Progenitor cell of endocrine pancreas (in vitro differentiated cells): Measurements from ENCODE around the gene GPR173. TPM values are rescaled to one million over a fixed set of nuclear protein-coding genes. Genes with fewer than 3 reads are reported as not detected.
A peak's percentile ranks its signal among the peaks of the same experiment; 100 is the strongest.

ENCODE experiments used
- DNase-seq: peaks from one replicate; pipeline ENCODE4 v3.0.0; 2021; ENCODE audit warnings: low spot score; ENCODE audit not compliant: unreplicated experiment
- H3K27ac Mint-ChIP-seq: 2 replicates; pipeline ENCODE4 v1.8.0; 2021; ENCODE audit warnings: mild to moderate bottlenecking, moderate library complexity, mixed read lengths
- H3K27me3 Mint-ChIP-seq: 2 replicates; pipeline ENCODE4 v1.8.0; 2021; ENCODE audit warnings: mixed read lengths
- H3K36me3 Mint-ChIP-seq: 2 replicates; pipeline ENCODE4 v1.8.0; 2022; ENCODE audit warnings: mixed read lengths; ENCODE audit not compliant: insufficient read depth
- H3K4me1 Mint-ChIP-seq: 2 replicates; pipeline ENCODE4 v1.8.0; 2021; ENCODE audit warnings: low read depth, mixed read lengths
- H3K4me3 Mint-ChIP-seq: 2 replicates; pipeline ENCODE4 v1.8.0; 2021; ENCODE audit warnings: low read depth, mild to moderate bottlenecking, moderate library complexity, mixed read lengths
- H3K9me3 Mint-ChIP-seq: 2 replicates; pipeline ENCODE4 v1.8.0; 2021; ENCODE audit warnings: low read depth, mixed read lengths
- total RNA-seq: library from RNA; stranded (reverse); gene quantifications from 2 replicates; pipeline ENCODE4 v1.2.1, GENCODE V29; 2021
- TF ChIP-seq, protein P1 (sequence below): fragments of 200-600 bp; sonication (generic); IDR thresholded peaks from one replicate; pipeline ENCODE4 v1.5.0; 2021; ENCODE audit warnings: antibody characterized with exemption, mild to moderate bottlenecking; ENCODE audit not compliant: unreplicated experiment

GPR173 gene
- total RNA-seq, 1 donor from 2014 or later: 19.4 TPM

GRCh38 chrX:53044995-53045394 lies 3.6 kb upstream of the GPR173 start:
- TF ChIP-seq, protein P1, sequence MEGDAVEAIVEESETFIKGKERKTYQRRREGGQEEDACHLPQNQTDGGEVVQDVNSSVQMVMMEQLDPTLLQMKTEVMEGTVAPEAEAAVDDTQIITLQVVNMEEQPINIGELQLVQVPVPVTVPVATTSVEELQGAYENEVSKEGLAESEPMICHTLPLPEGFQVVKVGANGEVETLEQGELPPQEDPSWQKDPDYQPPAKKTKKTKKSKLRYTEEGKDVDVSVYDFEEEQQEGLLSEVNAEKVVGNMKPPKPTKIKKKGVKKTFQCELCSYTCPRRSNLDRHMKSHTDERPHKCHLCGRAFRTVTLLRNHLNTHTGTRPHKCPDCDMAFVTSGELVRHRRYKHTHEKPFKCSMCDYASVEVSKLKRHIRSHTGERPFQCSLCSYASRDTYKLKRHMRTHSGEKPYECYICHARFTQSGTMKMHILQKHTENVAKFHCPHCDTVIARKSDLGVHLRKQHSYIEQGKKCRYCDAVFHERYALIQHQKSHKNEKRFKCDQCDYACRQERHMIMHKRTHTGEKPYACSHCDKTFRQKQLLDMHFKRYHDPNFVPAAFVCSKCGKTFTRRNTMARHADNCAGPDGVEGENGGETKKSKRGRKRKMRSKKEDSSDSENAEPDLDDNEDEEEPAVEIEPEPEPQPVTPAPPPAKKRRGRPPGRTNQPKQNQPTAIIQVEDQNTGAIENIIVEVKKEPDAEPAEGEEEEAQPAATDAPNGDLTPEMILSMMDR: no peak
- no peak overlapping the region for H3K4me3 Mint-ChIP-seq
- no peaks in the 10 kb centered on the region for H3K36me3 Mint-ChIP-seq
- peaks cover 7% of the 10 kb centered on the region for H3K4me1 Mint-ChIP-seq
- H3K27me3 Mint-ChIP-seq: peaks cover 3% of the 10 kb centered on the region
- DNase-seq: no peak
- no peak overlapping the region for H3K27ac Mint-ChIP-seq
- H3K9me3 Mint-ChIP-seq: peaks cover 3% of the 10 kb centered on the region

- Mint-ChIP-seq H3K4me3 (no peak overlapping the region), H3K4me1 (peaks cover 7% of the 10 kb centered on the region), H3K27me3 (no peaks in the 10 kb centered on the region), H3K27ac (peak overlapping the region; percentile 51), H3K36me3 (no peaks in the 10 kb centered on the region), H3K9me3 (no peaks in the 10 kb centered on the region)
- TF ChIP-seq, protein P1: peak; percentile 32
- DNase-seq: no peak
Observed at GRCh38 chrX:53047228-53047627, 1.4 kb upstream of the GPR173 start.

DNA sequence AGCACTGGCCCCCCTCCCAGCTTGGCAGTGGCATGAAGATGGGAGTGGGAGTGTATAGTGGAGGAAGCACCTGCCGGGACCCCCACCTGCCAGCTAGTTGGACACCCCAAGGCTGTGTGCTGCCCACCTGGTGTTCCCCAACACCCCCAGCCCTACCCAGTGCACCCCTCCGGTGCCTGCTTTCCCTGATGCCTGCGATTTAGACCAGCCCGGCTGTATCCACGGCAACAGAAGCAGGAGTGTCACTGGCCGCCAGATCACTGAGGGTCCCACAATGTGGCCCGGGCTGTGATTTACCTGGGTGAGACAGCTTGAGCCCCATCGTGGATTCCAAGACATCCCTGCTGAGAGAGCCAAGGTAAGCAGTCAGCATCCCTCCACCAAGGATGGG lies 533 bp downstream of the GPR173 start:
- TF ChIP-seq, protein P1: no peak
- Mint-ChIP-seq H3K36me3 (no peaks in the 10 kb centered on the region), H3K9me3 (no peaks in the 10 kb centered on the region), H3K27ac (no peak overlapping the region), H3K4me1 (peaks cover 7% of the 10 kb centered on the region), H3K4me3 (peak overlapping the region; percentile 74), H3K27me3 (no peaks in the 10 kb centered on the region)
- no peak for DNase-seq

- no peaks in the 10 kb centered on the region for H3K36me3 Mint-ChIP-seq
- DNase-seq: no peak
- H3K27me3 Mint-ChIP-seq: no peaks in the 10 kb centered on the region
- H3K27ac Mint-ChIP-seq: no peak overlapping the region
- TF ChIP-seq, protein P1: no peak
- H3K9me3 Mint-ChIP-seq: no peaks in the 10 kb centered on the region
- no peak overlapping the region for H3K4me3 Mint-ChIP-seq
- peaks cover 7% of the 10 kb centered on the region for H3K4me1 Mint-ChIP-seq
Observed at GRCh38 chrX:53050841-53051240, 2.3 kb downstream of the GPR173 start.

DNA sequence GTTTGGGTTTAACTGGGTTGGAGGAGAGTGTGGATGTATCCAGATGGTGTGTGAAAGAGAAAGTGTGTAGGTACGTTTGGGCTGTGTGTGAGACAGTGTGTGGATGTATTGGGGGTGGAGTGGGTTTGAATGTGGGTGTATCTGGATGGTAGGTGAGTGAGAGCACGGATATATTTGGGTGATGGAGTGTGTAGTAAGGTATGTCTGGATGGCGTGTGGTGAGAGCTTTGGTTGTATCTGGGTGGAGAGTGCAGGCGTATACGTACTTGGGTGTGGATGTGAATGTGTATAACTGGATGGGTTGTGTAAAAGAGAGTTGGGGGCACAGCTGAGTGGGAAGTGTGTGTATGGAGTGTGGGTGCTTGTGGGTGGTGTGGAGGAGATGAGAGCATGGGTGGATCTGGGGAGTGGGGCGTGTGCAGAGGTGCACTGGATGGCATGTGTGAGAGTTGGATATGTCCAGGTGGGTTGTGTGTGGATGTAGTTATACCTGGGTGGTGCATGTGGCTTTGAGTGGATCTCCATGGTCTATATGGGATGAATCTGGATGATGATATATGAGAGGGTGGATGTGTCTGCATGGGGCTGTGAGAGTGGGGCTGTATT lies 6.8 kb downstream of the GPR173 start:
- no peak overlapping the region for H3K27ac Mint-ChIP-seq
- no peaks in the 10 kb centered on the region for H3K27me3 Mint-ChIP-seq
- H3K4me3 Mint-ChIP-seq: no peak overlapping the region
- DNase-seq: no peak
- no peaks in the 10 kb centered on the region for H3K36me3 Mint-ChIP-seq
- peaks cover 8% of the 10 kb centered on the region for H3K9me3 Mint-ChIP-seq
- no peaks in the 10 kb centered on the region for H3K4me1 Mint-ChIP-seq
- TF ChIP-seq, protein P1: no peak
